GM12864 (cell line): ENCODE data around the gene MKLN1.

Experiments
- DNase-seq: peaks from one replicate; pipeline ENCODE4 v3.0.0-alpha.2; 2011; ENCODE audit warnings: low read depth
- H3K4me3 ChIP-seq: 2 replicates; pipeline ENCODE4 v1.5.1; 2011; ENCODE audit warnings: mild to moderate bottlenecking, low read depth, low read length, control low read depth
- TF ChIP-seq, protein P1 (sequence below): IDR thresholded peaks from 2 replicates; pipeline ENCODE4 v1.5.1; 2011; ENCODE audit warnings: low read depth, mild to moderate bottlenecking, moderate library complexity, low read length, control low read depth, inconsistent platforms; ENCODE audit errors: missing control alignments

MKLN1 gene

GRCh38 chr7:131505636-131506557 is 178.2 kb downstream of the MKLN1 start:
- DNase-seq, result no peak
- TF ChIP-seq, protein P1, sequence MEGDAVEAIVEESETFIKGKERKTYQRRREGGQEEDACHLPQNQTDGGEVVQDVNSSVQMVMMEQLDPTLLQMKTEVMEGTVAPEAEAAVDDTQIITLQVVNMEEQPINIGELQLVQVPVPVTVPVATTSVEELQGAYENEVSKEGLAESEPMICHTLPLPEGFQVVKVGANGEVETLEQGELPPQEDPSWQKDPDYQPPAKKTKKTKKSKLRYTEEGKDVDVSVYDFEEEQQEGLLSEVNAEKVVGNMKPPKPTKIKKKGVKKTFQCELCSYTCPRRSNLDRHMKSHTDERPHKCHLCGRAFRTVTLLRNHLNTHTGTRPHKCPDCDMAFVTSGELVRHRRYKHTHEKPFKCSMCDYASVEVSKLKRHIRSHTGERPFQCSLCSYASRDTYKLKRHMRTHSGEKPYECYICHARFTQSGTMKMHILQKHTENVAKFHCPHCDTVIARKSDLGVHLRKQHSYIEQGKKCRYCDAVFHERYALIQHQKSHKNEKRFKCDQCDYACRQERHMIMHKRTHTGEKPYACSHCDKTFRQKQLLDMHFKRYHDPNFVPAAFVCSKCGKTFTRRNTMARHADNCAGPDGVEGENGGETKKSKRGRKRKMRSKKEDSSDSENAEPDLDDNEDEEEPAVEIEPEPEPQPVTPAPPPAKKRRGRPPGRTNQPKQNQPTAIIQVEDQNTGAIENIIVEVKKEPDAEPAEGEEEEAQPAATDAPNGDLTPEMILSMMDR, result no peak
- no peak overlapping the region for H3K4me3 ChIP-seq

DNA sequence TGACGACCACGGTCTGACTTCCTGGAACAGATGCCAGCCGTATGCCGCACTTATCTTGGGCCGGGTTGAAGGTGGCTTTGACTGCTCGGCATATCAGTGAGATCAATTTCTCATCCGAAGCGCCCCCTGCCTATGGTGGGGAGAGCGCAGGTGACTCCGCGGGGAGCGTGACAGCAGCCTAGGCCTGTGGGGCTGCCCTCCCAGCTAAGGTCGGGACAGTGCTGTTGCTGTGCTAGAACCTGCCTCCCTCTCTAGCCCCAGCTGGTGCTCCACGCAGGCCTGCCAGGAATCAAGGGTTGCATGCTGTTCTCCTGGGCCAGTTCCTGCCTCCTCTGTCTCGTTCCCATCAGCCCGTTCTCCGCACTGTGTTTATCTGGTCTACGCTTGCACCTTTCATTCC is 178.9 kb downstream of the MKLN1 start:
- DNase-seq, result no peak
- TF ChIP-seq, protein P1, result no peak
- H3K4me3 ChIP-seq, result no peak overlapping the region

DNA sequence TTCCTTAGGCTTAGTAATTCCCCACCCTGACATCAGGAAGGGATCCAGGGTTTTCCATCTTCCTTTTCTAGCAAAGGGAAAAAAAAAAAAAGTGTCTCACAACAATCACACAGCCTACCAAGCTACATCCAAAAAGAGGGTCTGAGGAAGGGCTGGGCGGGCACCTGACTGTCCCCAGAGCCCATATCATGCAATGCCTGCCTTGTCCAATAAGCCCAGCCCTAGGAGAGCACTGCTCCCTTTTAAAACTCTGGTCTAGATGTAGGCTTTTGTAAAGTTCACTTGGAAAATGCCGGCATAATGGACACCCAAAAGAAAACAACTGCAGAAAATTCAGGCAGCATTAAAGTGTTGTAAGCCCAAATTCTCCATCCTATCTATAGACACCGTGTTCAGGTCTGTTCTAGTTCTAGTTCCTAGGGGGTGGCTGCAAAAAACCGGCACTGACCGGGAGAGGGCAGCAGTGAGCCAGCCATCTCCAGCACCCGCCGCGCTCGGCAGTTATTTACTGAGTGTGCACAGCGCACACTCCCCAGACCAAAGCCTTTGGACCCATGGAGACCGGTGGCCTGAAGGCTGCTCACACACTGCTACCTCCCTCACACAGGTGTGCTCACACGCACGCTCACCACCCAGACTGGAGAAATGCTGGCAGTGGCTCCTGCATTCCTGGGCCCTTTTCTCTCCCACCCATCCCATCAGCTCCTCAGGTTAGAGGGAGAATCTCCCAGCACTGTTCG is 180.1 kb downstream of the MKLN1 start:
- TF ChIP-seq, protein P1, result peak; percentile 94
- no peak overlapping the region for H3K4me3 ChIP-seq

DNA sequence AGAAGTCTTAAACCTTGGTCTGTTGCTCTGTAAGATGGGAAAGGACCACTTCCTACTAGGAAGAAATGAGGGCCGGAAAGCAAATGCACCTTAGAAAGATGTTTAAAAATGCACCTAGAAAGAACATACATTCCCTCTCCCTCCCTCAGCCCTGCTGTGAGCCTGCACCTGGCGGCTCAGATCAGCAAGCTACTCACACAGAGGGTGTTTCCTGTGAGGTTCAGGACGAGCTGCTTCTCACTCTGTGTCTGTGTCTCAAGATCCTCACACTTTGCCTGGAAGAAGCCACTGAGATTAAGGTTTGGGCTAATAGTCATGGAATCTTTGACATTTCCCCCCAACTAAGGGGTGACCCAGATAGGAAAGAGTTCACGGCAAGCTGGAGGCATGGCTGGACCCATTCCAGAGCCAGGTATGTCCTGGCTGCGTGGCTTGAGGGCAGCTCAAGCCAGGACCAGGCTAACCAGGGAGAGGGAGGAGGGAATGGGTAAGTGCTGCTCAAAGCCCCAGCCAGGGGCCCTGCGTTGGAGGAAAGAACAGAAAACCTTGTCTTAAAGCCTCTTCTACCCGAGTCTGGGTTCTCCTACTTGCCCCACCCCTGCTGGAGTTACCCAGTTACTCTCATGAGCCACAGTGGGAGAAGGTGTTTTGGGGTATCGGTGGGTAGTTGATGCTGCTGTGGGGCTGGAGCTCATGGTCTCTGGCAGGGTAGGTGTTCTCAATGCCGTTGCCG is 181.2 kb downstream of the MKLN1 start:
- H3K4me3 ChIP-seq, result no peak overlapping the region
- DNase-seq, result no peak
- TF ChIP-seq, protein P1, result no peak

More for the DNA sequence above, 180.1 kb downstream of the MKLN1 start:
- no peak for DNase-seq

- no peak overlapping the region for H3K4me3 ChIP-seq
- no peak for DNase-seq
- TF ChIP-seq, protein P1, result no peak
Observed at GRCh38 chr7:131509781-131510180, 182.1 kb downstream of the MKLN1 start.

DNA sequence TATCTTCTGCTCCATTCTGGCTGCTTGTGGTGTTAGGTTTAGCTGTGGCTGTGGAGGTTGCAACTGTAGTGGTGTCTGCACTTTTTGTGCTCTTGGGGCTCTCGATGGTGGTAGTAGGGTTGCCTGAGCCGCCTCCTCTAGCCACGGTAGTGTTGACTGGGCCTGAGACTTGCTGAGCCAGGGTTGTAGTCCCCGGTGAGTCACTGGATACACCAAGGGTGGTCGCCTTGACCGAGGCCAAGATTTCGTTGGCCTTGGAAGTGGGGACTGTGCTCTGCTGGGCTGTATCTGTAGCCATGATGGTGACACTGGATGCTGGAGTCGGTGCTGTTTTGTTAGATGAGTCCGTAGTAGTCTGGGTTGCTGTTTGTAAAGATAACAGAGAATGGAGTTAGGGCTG is 183.4 kb downstream of the MKLN1 start:
- no peak for DNase-seq
- TF ChIP-seq, protein P1, result no peak
- no peak overlapping the region for H3K4me3 ChIP-seq
